GM18517 (cell line): ENCODE results near the gene MEGF8.
"Not testable (repeated sequence)": the region's sequence is repeated elsewhere in the genome, so short reads cannot be mapped to it uniquely, and the experiment has no call there.

Experiments
- ATAC-seq: cut with Tn5 transposase; IDR thresholded peaks from one replicate; pipeline ENCODE4 v1.9.1; 2021; ENCODE audit warnings: mild to moderate bottlenecking, moderate library complexity; ENCODE audit not compliant: unreplicated experiment

The MEGF8 gene

GRCh38 chr19:42330241-42330711, 4.8 kb downstream of the MEGF8 start:
- ATAC-seq = no peak

GRCh38 chr19:42331333-42331732, 5.9 kb downstream of the MEGF8 start:
- not testable (repeated sequence) for ATAC-seq

- ATAC-seq = no peak
Measured at GRCh38 chr19:42332059-42332458, 6.6 kb downstream of the MEGF8 start.

- no peak for ATAC-seq
Measured at GRCh38 chr19:42333018-42333417, 7.6 kb downstream of the MEGF8 start.

GRCh38 chr19:42333975-42334696, 8.7 kb downstream of the MEGF8 start:
- no peak for ATAC-seq

GRCh38 chr19:42334697-42335373, 9.4 kb downstream of the MEGF8 start:
- ATAC-seq = no peak

GRCh38 chr19:42335374-42335936, 10.0 kb downstream of the MEGF8 start:
- ATAC-seq = no peak

GRCh38 chr19:42335971-42336370, 10.5 kb downstream of the MEGF8 start:
- no peak for ATAC-seq

- ATAC-seq = not testable (repeated sequence)
Measured at GRCh38 chr19:42339126-42339860, 13.9 kb downstream of the MEGF8 start.

- not testable (repeated sequence) for ATAC-seq
Measured at GRCh38 chr19:42339922-42340321, 14.5 kb downstream of the MEGF8 start.

- ATAC-seq = no peak
Measured at GRCh38 chr19:42343344-42344110, 18.1 kb downstream of the MEGF8 start.

- no peak for ATAC-seq
Measured at GRCh38 chr19:42344336-42344893, 19.0 kb downstream of the MEGF8 start.

- no peak for ATAC-seq
Measured at GRCh38 chr19:42345191-42345812, 19.9 kb downstream of the MEGF8 start.

- no peak for ATAC-seq
Measured at GRCh38 chr19:42348211-42348610, 22.8 kb downstream of the MEGF8 start.

- no peak for ATAC-seq
Measured at GRCh38 chr19:42349378-42350107, 24.1 kb downstream of the MEGF8 start.

- no peak for ATAC-seq
Measured at GRCh38 chr19:42350417-42350816, 25.0 kb downstream of the MEGF8 start.

- no peak for ATAC-seq
Measured at GRCh38 chr19:42351079-42351735, 25.8 kb downstream of the MEGF8 start.
